ENCODE data around the gene SNAP29. TPM values are rescaled to one million over a fixed set of nuclear protein-coding genes. Genes with fewer than 3 reads are reported as not detected.

Gene SNAP29
- total and polyA plus RNA-seq, 4 donors = 14.8 to 27.2 (median 17.1) TPM

DNA sequence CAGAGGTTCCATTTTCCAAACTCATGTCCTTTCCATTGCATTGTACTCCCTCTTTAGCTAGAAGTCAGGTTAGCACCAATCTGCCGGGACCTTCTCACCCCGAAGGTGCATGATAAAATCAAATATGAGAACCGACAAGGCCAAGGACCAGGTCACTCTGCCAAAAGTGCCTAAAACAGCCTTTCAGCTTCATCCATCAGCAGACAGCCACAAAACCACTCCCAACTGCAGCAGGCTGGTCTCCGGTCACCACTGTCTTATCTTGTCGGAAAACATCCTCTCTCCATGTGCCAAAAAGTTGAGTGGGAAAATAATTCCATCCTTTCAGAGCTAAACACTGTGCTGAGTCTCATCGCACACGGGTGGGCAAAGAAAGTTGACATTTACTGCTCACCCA, 1.6 kb upstream of the SNAP29 start:
- ATAC-seq (ENCODE audit: insufficient read depth, low FRiP score) = no peak
- peak in 1 of 3 donors; percentile 13 for DNase-seq
- Histone ChIP-seq H3K4me1 (ENCODE audit: control insufficient read depth in 5 of 5, insufficient read depth in 5 of 5, low read length in 5 of 5) (peaks cover 6 to 27% (median 17%) of the 10 kb centered on the region in 5 donors), H3K36me3 (ENCODE audit: control insufficient read depth in 4 of 4, insufficient read depth in 4 of 4, low read length in 4 of 4) (no peaks in the 10 kb centered on the region), H3K27ac (ENCODE audit: low read depth in 1 of 2, low read length in 1 of 2) (peak overlapping the region in 1 of 2 donors; percentile 52), H3K4me3 (peak overlapping the region; percentile 13), H3K9me3 (ENCODE audit: control insufficient read depth in 4 of 4, insufficient read depth in 3 of 4, low read length in 3 of 4) (peaks cover 0 to 1% (median 0%) of the 10 kb centered on the region in 4 donors), H3K9ac (ENCODE audit: insufficient read depth in 1 of 2, low read length in 2 of 2) (peak overlapping the region in 1 of 2 donors; percentile 76), H3K27me3 (ENCODE audit: control insufficient read depth in 3 of 3, insufficient read depth in 3 of 3, low read length in 2 of 3) (no peaks in the 10 kb centered on the region)
- TF ChIP-seq, protein P1, sequence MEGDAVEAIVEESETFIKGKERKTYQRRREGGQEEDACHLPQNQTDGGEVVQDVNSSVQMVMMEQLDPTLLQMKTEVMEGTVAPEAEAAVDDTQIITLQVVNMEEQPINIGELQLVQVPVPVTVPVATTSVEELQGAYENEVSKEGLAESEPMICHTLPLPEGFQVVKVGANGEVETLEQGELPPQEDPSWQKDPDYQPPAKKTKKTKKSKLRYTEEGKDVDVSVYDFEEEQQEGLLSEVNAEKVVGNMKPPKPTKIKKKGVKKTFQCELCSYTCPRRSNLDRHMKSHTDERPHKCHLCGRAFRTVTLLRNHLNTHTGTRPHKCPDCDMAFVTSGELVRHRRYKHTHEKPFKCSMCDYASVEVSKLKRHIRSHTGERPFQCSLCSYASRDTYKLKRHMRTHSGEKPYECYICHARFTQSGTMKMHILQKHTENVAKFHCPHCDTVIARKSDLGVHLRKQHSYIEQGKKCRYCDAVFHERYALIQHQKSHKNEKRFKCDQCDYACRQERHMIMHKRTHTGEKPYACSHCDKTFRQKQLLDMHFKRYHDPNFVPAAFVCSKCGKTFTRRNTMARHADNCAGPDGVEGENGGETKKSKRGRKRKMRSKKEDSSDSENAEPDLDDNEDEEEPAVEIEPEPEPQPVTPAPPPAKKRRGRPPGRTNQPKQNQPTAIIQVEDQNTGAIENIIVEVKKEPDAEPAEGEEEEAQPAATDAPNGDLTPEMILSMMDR (IDR thresholded peaks at IDR 0.05; ENCODE audit: control extremely low read depth, extremely low read depth) = no peak
- WGBS, 2 donors = 42 to 56% methylated on average over 7 of the region's 7 CpGs

DNA sequence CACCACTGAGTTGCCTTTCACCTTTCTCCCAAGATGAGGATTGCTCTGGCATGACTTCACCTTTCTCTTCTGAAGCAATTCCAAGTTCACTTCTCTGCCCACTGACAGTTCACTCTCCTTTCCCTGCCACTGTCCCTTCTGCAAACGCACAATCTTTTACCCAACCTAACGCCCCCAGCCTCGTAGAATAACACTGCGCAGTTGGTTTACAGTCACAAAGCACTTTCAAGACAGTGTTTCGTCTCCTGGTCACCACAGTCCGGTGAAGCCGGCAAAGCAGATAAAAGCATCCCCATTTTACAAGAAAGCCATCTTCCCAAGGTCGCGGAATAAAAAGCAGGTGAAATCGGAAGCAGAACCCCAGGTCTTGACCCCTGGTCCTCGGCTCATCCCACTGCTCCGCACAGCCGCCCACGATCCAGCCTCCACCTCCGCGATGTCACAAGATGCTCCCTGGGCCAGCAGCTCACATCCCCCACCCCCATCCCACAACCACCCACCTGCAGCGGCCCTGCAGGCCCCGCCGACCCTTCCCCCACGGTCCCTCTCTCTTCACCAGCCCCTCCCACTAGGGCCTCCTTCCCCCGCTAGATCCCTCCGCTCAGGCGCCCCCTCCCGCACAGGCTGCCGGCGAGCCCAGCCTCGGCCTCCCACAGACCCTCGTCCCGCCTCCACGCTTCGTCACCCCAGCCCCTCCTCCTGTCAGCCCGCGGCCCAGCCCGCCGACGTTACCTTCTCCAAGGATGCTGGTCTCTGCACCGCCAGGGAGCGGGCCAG, 781 bp upstream of the SNAP29 start:
- TF ChIP-seq, protein P1 (IDR thresholded peaks at IDR 0.05; ENCODE audit: control extremely low read depth, extremely low read depth) = no peak
- ATAC-seq (ENCODE audit: insufficient read depth, low FRiP score) (peak; percentile 64), DNase-seq (peak; percentile 91 to 92 (median 92))
- no peaks in the 10 kb centered on the region for H3K36me3 ChIP-seq (ENCODE audit: control insufficient read depth in 4 of 4, insufficient read depth in 4 of 4, low read length in 4 of 4)
- no peaks in the 10 kb centered on the region for H3K27me3 ChIP-seq (ENCODE audit: control insufficient read depth in 3 of 3, insufficient read depth in 3 of 3, low read length in 2 of 3)
- peak overlapping the region in 1 of 2 donors; percentile 76 for H3K9ac ChIP-seq (ENCODE audit: insufficient read depth in 1 of 2, low read length in 2 of 2)
- H3K4me3 ChIP-seq = peak overlapping the region; percentile 55
- 0 to 1% methylated on average over 38 of the region's 38 CpGs for WGBS, 2 donors
- H3K9me3 ChIP-seq (ENCODE audit: control insufficient read depth in 4 of 4, insufficient read depth in 3 of 4, low read length in 3 of 4) = peaks cover 0 to 1% (median 0%) of the 10 kb centered on the region in 4 donors
- H3K27ac ChIP-seq (ENCODE audit: low read depth in 1 of 2, low read length in 1 of 2) = peak overlapping the region; percentile 65 to 95
- peaks cover 6 to 24% (median 14%) of the 10 kb centered on the region in 5 donors for H3K4me1 ChIP-seq (ENCODE audit: control insufficient read depth in 5 of 5, insufficient read depth in 5 of 5, low read length in 5 of 5)

DNA sequence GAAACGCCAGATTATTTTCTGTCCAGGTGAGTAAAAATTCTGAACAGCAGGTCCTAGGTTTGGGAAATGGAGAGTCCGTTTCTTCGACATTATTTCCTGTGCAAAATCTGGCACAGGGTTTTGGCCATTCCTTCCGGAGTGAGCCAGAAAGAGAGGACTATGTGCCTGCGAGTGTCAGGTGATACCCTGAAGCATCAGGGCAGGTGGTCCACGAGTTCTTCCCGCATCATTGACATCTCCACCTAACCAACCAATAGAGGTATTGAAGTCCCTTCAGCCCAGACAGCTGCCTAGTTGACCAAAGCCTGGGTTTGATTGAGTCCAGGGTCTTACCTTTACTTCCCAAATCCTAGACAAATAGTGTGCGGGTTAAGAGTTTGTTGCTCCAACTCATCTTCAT, 808 bp downstream of the SNAP29 start:
- Histone ChIP-seq H3K9me3 (ENCODE audit: control insufficient read depth in 4 of 4, insufficient read depth in 3 of 4, low read length in 3 of 4) (no peaks in the 10 kb centered on the region), H3K9ac (ENCODE audit: insufficient read depth in 1 of 2, low read length in 2 of 2) (peak overlapping the region in 1 of 2 donors; percentile 30), H3K27ac (ENCODE audit: low read depth in 1 of 2, low read length in 1 of 2) (no peak overlapping the region), H3K4me1 (ENCODE audit: control insufficient read depth in 5 of 5, insufficient read depth in 5 of 5, low read length in 5 of 5) (peaks cover 6 to 24% (median 14%) of the 10 kb centered on the region in 5 donors), H3K27me3 (ENCODE audit: control insufficient read depth in 3 of 3, insufficient read depth in 3 of 3, low read length in 2 of 3) (no peaks in the 10 kb centered on the region), H3K4me3 (peak overlapping the region; percentile 85), H3K36me3 (ENCODE audit: control insufficient read depth in 4 of 4, insufficient read depth in 4 of 4, low read length in 4 of 4) (peaks cover 0 to 2% (median 0%) of the 10 kb centered on the region in 4 donors)
- DNase-seq = no peak
- 31 to 39% methylated on average over 8 of the region's 8 CpGs for WGBS, 2 donors
- no peak for ATAC-seq (ENCODE audit: insufficient read depth, low FRiP score)
- TF ChIP-seq, protein P1 (IDR thresholded peaks at IDR 0.05; ENCODE audit: control extremely low read depth, extremely low read depth) = no peak

Measured in lung (tissue), 12 donors.